ENCODE measurements around the gene KRTAP4-1.

KRTAP4-1 gene

DNA sequence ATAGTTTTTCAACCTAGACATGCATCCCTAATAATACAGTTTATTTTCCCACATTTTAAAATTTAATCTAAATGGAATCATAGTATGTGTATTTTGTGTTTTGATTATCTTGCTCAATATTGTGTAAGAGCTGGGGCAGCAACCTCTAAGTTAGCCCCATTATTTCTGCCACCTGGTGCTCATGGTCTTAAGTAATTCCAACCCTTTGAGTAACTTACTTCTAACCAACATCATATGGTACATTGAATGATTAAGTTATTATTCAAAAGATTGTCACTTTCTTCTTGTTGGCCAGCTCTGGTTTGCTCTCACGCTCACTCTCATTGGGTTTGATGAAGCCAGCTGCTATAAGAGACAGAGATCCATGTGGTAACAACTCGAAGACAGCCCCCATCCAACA lies 12.8 kb downstream of the KRTAP4-1 start:
- Histone ChIP-seq H3K4ac (ENCODE audit: low read length) (no peak overlapping the region), H3K27ac (replicated peaks; ENCODE audit: low read length) (no peak overlapping the region), H2BK120ac (ENCODE audit: low read depth, low read length) (no peak overlapping the region), H3K4me3 (ENCODE audit: low read length in 2 of 2) (no peak overlapping the region), H2AK5ac (ENCODE audit: low read depth, low read length) (no peak overlapping the region), H4K91ac (ENCODE audit: low read depth, low read length, poor library complexity) (no peak overlapping the region), H3K79me1 (ENCODE audit: low read depth, low read length) (no peaks in the 10 kb centered on the region), H3K27me3 (ENCODE audit: control insufficient read depth in 3 of 3, insufficient read depth in 3 of 3, low read depth in 1 of 3, low read length in 3 of 3) (peaks cover 0 to 8% (median 0%) of the 10 kb centered on the region in 3 experiments), H2BK5ac (ENCODE audit: low read length) (no peak overlapping the region), H2BK15ac (ENCODE audit: low read length) (no peak overlapping the region), H3K18ac (ENCODE audit: low read length) (no peak overlapping the region), H3K14ac (ENCODE audit: low read length) (no peak overlapping the region), H3K4me2 (ENCODE audit: insufficient read depth, low read length, poor library complexity, severe bottlenecking) (no peak overlapping the region), H3K9me3 (replicated peaks in 1 of 2; ENCODE audit: control insufficient read depth in 2 of 2, insufficient read depth in 1 of 2, low read depth in 1 of 2, low read length in 2 of 2) (no peaks in the 10 kb centered on the region), H2BK12ac (ENCODE audit: low read length) (no peak overlapping the region), H2AFZ (ENCODE audit: low read length) (no peak overlapping the region), H4K8ac (ENCODE audit: low read depth, low read length) (no peak overlapping the region), H3K4me1 (ENCODE audit: control insufficient read depth in 2 of 2, insufficient read depth in 1 of 2, low read depth in 1 of 2, low read length in 2 of 2) (peaks cover 0 to 3% of the 10 kb centered on the region in 2 donors), H3K9ac (ENCODE audit: low read depth, low read length, poor library complexity) (no peak overlapping the region), H3K36me3 (replicated peaks in 1 of 2; ENCODE audit: control insufficient read depth in 2 of 2, insufficient read depth in 2 of 2, low read length in 2 of 2) (no peaks in the 10 kb centered on the region), H3K23ac (ENCODE audit: low read depth, low read length, poor library complexity) (no peak overlapping the region)
- no peak for DNase-seq (ENCODE audit: low spot score)
- no CpG with 5 or more reads among the region's 2 CpGs for WGBS, 2 donors (ENCODE audit: extremely low coverage in 2 of 2, insufficient read length in 2 of 2, insufficient replicate concordance in 1 of 2)

DNA sequence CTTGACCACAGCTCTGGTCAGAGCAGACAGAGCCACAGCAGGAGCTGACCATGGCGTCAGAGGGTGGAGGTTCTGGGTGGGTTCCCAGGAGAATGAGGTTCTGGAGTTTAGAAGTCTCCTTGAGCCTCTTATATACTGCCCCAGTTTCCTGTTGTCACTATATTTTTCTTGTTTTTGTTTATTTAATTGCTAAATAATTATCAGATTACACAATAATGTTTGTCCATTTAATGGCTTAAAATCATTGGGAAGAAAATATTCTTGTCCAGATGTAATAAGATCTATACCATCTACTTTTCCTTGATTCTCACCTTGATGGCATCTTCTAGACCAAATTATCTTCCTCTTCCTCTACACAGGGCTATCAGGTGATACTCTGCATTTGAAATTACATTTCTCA lies 16.6 kb downstream of the KRTAP4-1 start, which contains the start of gene KRTAP4-3:
TSS of gene KRTAP4-3 (minus strand) at position 101 of the 400 bp plus-strand sequence. CDS start at position 52, 49 bp downstream.
- peak within 1 kb of the TSS; percentile 14 for H3K14ac ChIP-seq (ENCODE audit: low read length)
- no peaks in the 10 kb centered on the region for H3K27me3 ChIP-seq (ENCODE audit: control insufficient read depth in 3 of 3, insufficient read depth in 3 of 3, low read depth in 1 of 3, low read length in 3 of 3)
- no peak within 1 kb of the TSS for H2AFZ ChIP-seq (ENCODE audit: low read length)
- H3K4me1 ChIP-seq (ENCODE audit: control insufficient read depth in 2 of 2, insufficient read depth in 1 of 2, low read depth in 1 of 2, low read length in 2 of 2), result peaks cover 0 to 3% of the 10 kb centered on the region in 2 donors
- H4K91ac ChIP-seq (ENCODE audit: low read depth, low read length, poor library complexity), result no peak within 1 kb of the TSS
- H3K27ac ChIP-seq (replicated peaks; ENCODE audit: low read length), result no peak within 1 kb of the TSS
- no peak within 1 kb of the TSS for H3K4ac ChIP-seq (ENCODE audit: low read length)
- H2BK12ac ChIP-seq (ENCODE audit: low read length), result no peak within 1 kb of the TSS
- H3K23ac ChIP-seq (ENCODE audit: low read depth, low read length, poor library complexity), result no peak within 1 kb of the TSS
- H2AK5ac ChIP-seq (ENCODE audit: low read depth, low read length), result no peak within 1 kb of the TSS
- no peaks in the 10 kb centered on the region for H3K79me1 ChIP-seq (ENCODE audit: low read depth, low read length)
- H2BK15ac ChIP-seq (ENCODE audit: low read length), result peak within 1 kb of the TSS; percentile 21
- no peak within 1 kb of the TSS for H3K4me2 ChIP-seq (ENCODE audit: insufficient read depth, low read length, poor library complexity, severe bottlenecking)
- no peak within 1 kb of the TSS for H4K8ac ChIP-seq (ENCODE audit: low read depth, low read length)
- no peak within 1 kb of the TSS for H2BK120ac ChIP-seq (ENCODE audit: low read depth, low read length)
- no peaks in the 10 kb centered on the region for H3K36me3 ChIP-seq (replicated peaks in 1 of 2; ENCODE audit: control insufficient read depth in 2 of 2, insufficient read depth in 2 of 2, low read length in 2 of 2)
- no peak within 1 kb of the TSS for H2BK5ac ChIP-seq (ENCODE audit: low read length)
- no peaks in the 10 kb centered on the region for H3K9me3 ChIP-seq (replicated peaks in 1 of 2; ENCODE audit: control insufficient read depth in 2 of 2, insufficient read depth in 1 of 2, low read depth in 1 of 2, low read length in 2 of 2)
- H3K18ac ChIP-seq (ENCODE audit: low read length), result peak within 1 kb of the TSS; percentile 76
- no peak within 1 kb of the TSS for H3K4me3 ChIP-seq (ENCODE audit: low read length in 2 of 2)
- WGBS, 2 donors (ENCODE audit: extremely low coverage in 2 of 2, insufficient read length in 2 of 2, insufficient replicate concordance in 1 of 2), result no CpG with 5 or more reads among the region's 1 CpG
- no peak for DNase-seq (ENCODE audit: low spot score)
- H3K9ac ChIP-seq (ENCODE audit: low read depth, low read length, poor library complexity), result peak within 1 kb of the TSS; percentile 9

DNA sequence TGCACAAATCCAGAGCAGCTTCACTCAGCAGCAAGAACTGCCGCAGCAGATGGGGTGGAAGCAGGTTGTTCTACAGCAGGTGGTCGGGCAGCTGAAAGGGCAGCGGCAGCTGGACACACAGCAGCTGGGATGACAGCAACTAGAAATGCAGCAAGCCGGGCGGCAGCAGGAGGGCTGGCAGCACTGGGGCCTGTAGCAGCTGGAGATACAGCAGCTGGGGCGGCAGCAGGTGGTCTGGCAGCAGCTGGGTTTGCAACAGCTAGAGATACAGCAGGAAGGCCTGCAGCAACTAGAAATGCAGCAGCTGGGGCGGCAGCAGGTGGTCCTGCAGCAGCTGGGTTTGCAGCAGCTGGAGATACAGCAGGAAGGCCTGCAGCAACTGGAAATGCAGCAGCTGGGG lies 17.1 kb downstream of the KRTAP4-1 start:
- no peak overlapping the region for H4K91ac ChIP-seq (ENCODE audit: low read depth, low read length, poor library complexity)
- no peak overlapping the region for H2AK5ac ChIP-seq (ENCODE audit: low read depth, low read length)
- H3K36me3 ChIP-seq (replicated peaks in 1 of 2; ENCODE audit: control insufficient read depth in 2 of 2, insufficient read depth in 2 of 2, low read length in 2 of 2), result no peaks in the 10 kb centered on the region
- no peak overlapping the region for H4K8ac ChIP-seq (ENCODE audit: low read depth, low read length)
- no peak overlapping the region for H3K23ac ChIP-seq (ENCODE audit: low read depth, low read length, poor library complexity)
- no peaks in the 10 kb centered on the region for H3K9me3 ChIP-seq (replicated peaks in 1 of 2; ENCODE audit: control insufficient read depth in 2 of 2, insufficient read depth in 1 of 2, low read depth in 1 of 2, low read length in 2 of 2)
- H2BK120ac ChIP-seq (ENCODE audit: low read depth, low read length), result no peak overlapping the region
- H3K14ac ChIP-seq (ENCODE audit: low read length), result peak overlapping the region; percentile 14
- no peaks in the 10 kb centered on the region for H3K27me3 ChIP-seq (ENCODE audit: control insufficient read depth in 3 of 3, insufficient read depth in 3 of 3, low read depth in 1 of 3, low read length in 3 of 3)
- peaks cover 0 to 3% of the 10 kb centered on the region in 2 donors for H3K4me1 ChIP-seq (ENCODE audit: control insufficient read depth in 2 of 2, insufficient read depth in 1 of 2, low read depth in 1 of 2, low read length in 2 of 2)
- no peak overlapping the region for H3K4me2 ChIP-seq (ENCODE audit: insufficient read depth, low read length, poor library complexity, severe bottlenecking)
- H2BK15ac ChIP-seq (ENCODE audit: low read length), result peak overlapping the region; percentile 21
- H3K18ac ChIP-seq (ENCODE audit: low read length), result peak overlapping the region; percentile 76
- no peak for DNase-seq (ENCODE audit: low spot score)
- WGBS, 2 donors (ENCODE audit: extremely low coverage in 2 of 2, insufficient read length in 2 of 2, insufficient replicate concordance in 1 of 2), result no CpG with 5 or more reads among the region's 7 CpGs
- H3K79me1 ChIP-seq (ENCODE audit: low read depth, low read length), result no peaks in the 10 kb centered on the region
- no peak overlapping the region for H3K27ac ChIP-seq (replicated peaks; ENCODE audit: low read length)
- no peak overlapping the region for H2AFZ ChIP-seq (ENCODE audit: low read length)
- no peak overlapping the region for H3K4ac ChIP-seq (ENCODE audit: low read length)
- H2BK5ac ChIP-seq (ENCODE audit: low read length), result no peak overlapping the region
- no peak overlapping the region for H2BK12ac ChIP-seq (ENCODE audit: low read length)
- peak overlapping the region; percentile 9 for H3K9ac ChIP-seq (ENCODE audit: low read depth, low read length, poor library complexity)
- no peak overlapping the region for H3K4me3 ChIP-seq (ENCODE audit: low read length in 2 of 2)

DNA sequence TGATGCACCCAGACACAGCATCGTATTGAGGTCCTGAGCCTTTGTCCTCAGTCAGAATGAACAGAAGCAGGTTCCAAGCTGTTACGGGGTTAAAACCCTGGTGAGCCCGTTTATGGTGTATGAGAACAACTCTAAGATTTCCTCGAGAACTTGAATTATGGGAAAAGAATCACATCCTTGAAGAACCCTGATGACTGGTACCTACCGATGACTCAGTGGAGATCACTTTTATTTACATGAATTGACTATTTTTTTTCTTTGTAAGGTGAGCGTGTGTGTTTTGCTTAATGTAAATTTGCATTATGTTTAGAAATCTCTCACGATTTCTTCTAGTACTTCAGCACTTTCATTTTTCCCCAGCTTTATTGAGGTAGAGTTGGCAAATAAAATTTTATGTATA lies 20.9 kb downstream of the KRTAP4-1 start:
- WGBS, 2 donors (ENCODE audit: extremely low coverage in 2 of 2, insufficient read length in 2 of 2, insufficient replicate concordance in 1 of 2), result no CpG with 5 or more reads among the region's 7 CpGs
- Histone ChIP-seq H2BK12ac (ENCODE audit: low read length) (no peak overlapping the region), H3K23ac (ENCODE audit: low read depth, low read length, poor library complexity) (no peak overlapping the region), H3K27me3 (ENCODE audit: control insufficient read depth in 3 of 3, insufficient read depth in 3 of 3, low read depth in 1 of 3, low read length in 3 of 3) (no peaks in the 10 kb centered on the region), H3K4me1 (ENCODE audit: control insufficient read depth in 2 of 2, insufficient read depth in 1 of 2, low read depth in 1 of 2, low read length in 2 of 2) (peaks cover 0 to 5% of the 10 kb centered on the region in 2 donors), H3K4me2 (ENCODE audit: insufficient read depth, low read length, poor library complexity, severe bottlenecking) (no peak overlapping the region), H3K9me3 (replicated peaks in 1 of 2; ENCODE audit: control insufficient read depth in 2 of 2, insufficient read depth in 1 of 2, low read depth in 1 of 2, low read length in 2 of 2) (no peaks in the 10 kb centered on the region), H3K36me3 (replicated peaks in 1 of 2; ENCODE audit: control insufficient read depth in 2 of 2, insufficient read depth in 2 of 2, low read length in 2 of 2) (no peaks in the 10 kb centered on the region), H3K4ac (ENCODE audit: low read length) (no peak overlapping the region), H2BK15ac (ENCODE audit: low read length) (no peak overlapping the region), H2BK5ac (ENCODE audit: low read length) (no peak overlapping the region), H3K18ac (ENCODE audit: low read length) (no peak overlapping the region), H2BK120ac (ENCODE audit: low read depth, low read length) (no peak overlapping the region), H3K14ac (ENCODE audit: low read length) (no peak overlapping the region), H3K27ac (replicated peaks; ENCODE audit: low read length) (no peak overlapping the region), H2AK5ac (ENCODE audit: low read depth, low read length) (no peak overlapping the region), H4K8ac (ENCODE audit: low read depth, low read length) (no peak overlapping the region), H3K4me3 (ENCODE audit: low read length in 2 of 2) (no peak overlapping the region), H2AFZ (ENCODE audit: low read length) (no peak overlapping the region), H3K79me1 (ENCODE audit: low read depth, low read length) (no peaks in the 10 kb centered on the region), H4K91ac (ENCODE audit: low read depth, low read length, poor library complexity) (no peak overlapping the region), H3K9ac (ENCODE audit: low read depth, low read length, poor library complexity) (no peak overlapping the region)
- no peak for DNase-seq (ENCODE audit: low spot score)
